ENCODE data around the gene MPST. TPM values are rescaled to one million over a fixed set of nuclear protein-coding genes. Genes with fewer than 3 reads are reported as not detected.
A peak's percentile ranks its signal among the peaks of the same experiment; 100 is the strongest.

The MPST gene
- total RNA-seq, 2 experiments from 2014 or later, result 8.5 to 9.1 TPM

DNA sequence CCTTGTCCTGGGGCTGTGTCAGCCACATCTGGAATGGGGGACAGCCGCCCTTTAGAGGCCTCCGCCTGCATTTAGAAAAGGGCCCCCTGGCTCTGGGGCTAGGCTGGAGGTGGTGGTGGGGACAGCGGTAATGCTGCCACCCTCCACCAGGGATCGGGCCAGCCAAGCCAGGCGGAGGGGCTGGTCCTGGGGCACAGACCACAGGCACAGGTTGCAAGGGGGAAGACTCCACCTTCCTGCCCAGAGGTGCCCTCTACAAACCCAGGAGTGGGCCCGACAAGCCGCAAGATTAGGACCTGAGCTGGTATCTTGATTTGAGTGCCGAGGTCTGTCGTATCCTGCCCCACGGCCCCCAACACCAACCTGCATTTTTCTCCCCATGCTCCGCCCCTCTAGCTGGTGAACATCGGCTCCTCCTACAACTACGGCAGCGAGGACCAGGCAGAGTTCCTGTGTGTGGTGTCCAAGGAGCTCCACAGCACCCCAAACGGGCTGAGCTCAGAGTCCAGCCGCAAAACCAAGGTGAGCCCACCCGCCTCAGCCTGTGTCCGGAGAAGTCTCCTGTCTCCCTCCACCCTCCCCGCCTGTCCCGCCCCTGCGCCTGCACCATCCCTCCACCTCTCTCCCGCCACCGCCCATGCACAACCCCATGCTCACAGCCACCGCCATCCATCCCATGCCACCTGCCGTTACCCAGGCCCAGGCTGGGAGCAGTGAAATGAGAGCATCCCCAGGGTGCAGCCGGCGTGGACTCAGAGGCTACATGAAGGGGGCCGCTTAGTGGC is 39.6 kb downstream of the MPST start:
- TF ChIP-seq, protein P1, sequence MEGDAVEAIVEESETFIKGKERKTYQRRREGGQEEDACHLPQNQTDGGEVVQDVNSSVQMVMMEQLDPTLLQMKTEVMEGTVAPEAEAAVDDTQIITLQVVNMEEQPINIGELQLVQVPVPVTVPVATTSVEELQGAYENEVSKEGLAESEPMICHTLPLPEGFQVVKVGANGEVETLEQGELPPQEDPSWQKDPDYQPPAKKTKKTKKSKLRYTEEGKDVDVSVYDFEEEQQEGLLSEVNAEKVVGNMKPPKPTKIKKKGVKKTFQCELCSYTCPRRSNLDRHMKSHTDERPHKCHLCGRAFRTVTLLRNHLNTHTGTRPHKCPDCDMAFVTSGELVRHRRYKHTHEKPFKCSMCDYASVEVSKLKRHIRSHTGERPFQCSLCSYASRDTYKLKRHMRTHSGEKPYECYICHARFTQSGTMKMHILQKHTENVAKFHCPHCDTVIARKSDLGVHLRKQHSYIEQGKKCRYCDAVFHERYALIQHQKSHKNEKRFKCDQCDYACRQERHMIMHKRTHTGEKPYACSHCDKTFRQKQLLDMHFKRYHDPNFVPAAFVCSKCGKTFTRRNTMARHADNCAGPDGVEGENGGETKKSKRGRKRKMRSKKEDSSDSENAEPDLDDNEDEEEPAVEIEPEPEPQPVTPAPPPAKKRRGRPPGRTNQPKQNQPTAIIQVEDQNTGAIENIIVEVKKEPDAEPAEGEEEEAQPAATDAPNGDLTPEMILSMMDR (IDR thresholded peaks at IDR 0.05), result no peak
- ATAC-seq (no peak), DNase-seq (no peak)
- Mint-ChIP-seq H3K27ac (no peak overlapping the region), H3K4me3 (no peak overlapping the region), H3K4me1 (ENCODE audit: low read depth) (peaks cover 35% of the 10 kb centered on the region), H3K9me3 (no peaks in the 10 kb centered on the region), H3K27me3 (no peaks in the 10 kb centered on the region), H3K36me3 (ENCODE audit: low read depth) (peaks cover 7% of the 10 kb centered on the region)
- ChIA-PET CTCF (no interaction called here), POLR2A (no interaction called here)
- intact Hi-C loops (cut with micrococcal nuclease), result no loop called here

GRCh38 chr22:37059876-37060449 is 40.4 kb downstream of the MPST start:
- H3K9me3 Mint-ChIP-seq, result no peaks in the 10 kb centered on the region
- H3K27ac Mint-ChIP-seq, result peak overlapping the region; percentile 34
- POLR2A ChIA-PET, result interaction anchor here (1.1 to 1.6 kb wide), 2 partner anchors 8 to 74 kb away, joined by 3 read pairs; partner anchors contain the start of gene KCTD17
- CTCF ChIA-PET, result no interaction called here
- H3K4me3 Mint-ChIP-seq, result peak overlapping the region; percentile 64
- TF ChIP-seq, protein P1 (IDR thresholded peaks at IDR 0.05), result no peak
- H3K4me1 Mint-ChIP-seq (ENCODE audit: low read depth), result peaks cover 37% of the 10 kb centered on the region
- peaks cover 11% of the 10 kb centered on the region for H3K36me3 Mint-ChIP-seq (ENCODE audit: low read depth)
- DNase-seq (peak; percentile 61), ATAC-seq (peak; percentile 66)
- H3K27me3 Mint-ChIP-seq, result no peaks in the 10 kb centered on the region
- intact Hi-C loops (cut with micrococcal nuclease), result no loop called here

- DNase-seq, result peak; percentile 91
- Mint-ChIP-seq H3K4me3 (peak overlapping the region; percentile 64), H3K27ac (peak overlapping the region; percentile 76), H3K4me1 (ENCODE audit: low read depth) (peaks cover 37% of the 10 kb centered on the region), H3K27me3 (no peaks in the 10 kb centered on the region), H3K36me3 (ENCODE audit: low read depth) (peaks cover 10% of the 10 kb centered on the region), H3K9me3 (no peaks in the 10 kb centered on the region)
- CTCF ChIA-PET, result interaction anchor here (1.0 kb wide), 1 partner anchor 10 kb away, joined by 3 read pairs; the partner anchor contains the start of gene KCTD17
- POLR2A ChIA-PET, result interaction anchor here (0.6 to 1.6 kb wide), 5 partner anchors 9 to 184 kb away, joined by 3 read pairs; partner anchors contain the start of gene KCTD17
- intact Hi-C loops (cut with micrococcal nuclease), result no loop called here
- TF ChIP-seq, protein P1 (IDR thresholded peaks at IDR 0.05), result no peak
- ATAC-seq, result peak; percentile 86
Observed at GRCh38 chr22:37060801-37061610, 41.5 kb downstream of the MPST start.

DNA sequence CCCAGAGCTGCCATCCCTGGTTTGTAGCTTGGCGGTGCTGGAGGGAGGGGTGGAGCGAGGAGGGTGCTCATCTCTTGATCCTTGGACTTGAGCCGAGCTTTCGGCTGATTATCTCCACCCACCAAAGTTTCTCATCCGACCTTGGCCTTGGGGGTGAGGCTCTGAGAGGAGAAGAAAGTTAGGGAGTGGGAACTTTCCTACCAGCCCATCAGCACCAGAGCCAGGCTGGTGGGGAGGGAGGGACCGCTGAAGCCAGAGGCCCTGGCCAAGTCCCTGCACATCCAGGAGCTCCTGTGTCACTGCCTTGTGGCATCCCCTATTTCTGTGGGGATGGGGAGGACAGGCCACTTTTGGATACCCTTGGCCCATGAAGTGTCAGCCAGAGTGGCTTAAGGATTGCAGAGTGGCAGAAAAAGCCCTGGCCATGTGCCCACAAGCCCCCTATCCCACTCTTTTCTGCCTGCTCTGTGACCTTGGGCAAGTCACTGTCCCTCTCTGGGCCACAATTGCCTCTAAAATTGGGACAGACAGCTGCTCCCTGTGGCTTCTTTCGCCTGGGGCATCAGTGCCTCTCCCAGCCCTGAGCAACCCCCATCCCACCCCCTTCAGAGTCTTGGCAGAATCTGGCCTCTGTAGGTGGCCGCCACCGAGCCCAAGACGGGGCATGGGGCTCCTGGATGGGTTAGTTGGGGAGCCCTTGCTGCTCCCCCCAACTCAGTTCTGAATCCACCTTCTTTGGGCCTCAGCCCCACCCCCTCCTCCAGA is 42.3 kb downstream of the MPST start:
- ChIA-PET CTCF (no interaction called here), POLR2A (interaction anchor here (1.0 to 1.6 kb wide), 3 partner anchors 59 to 85 kb away, joined by 3 read pairs; no protein-coding TSS in a partner anchor)
- no peak overlapping the region for H3K4me3 Mint-ChIP-seq

More for the DNA sequence above, 42.3 kb downstream of the MPST start:
- no peak for ATAC-seq
- DNase-seq, result no peak
- Mint-ChIP-seq H3K36me3 (ENCODE audit: low read depth) (peaks cover 7% of the 10 kb centered on the region), H3K27ac (no peak overlapping the region), H3K9me3 (no peaks in the 10 kb centered on the region), H3K27me3 (no peaks in the 10 kb centered on the region), H3K4me1 (ENCODE audit: low read depth) (peaks cover 37% of the 10 kb centered on the region)
- TF ChIP-seq, protein P1 (IDR thresholded peaks at IDR 0.05), result no peak
- intact Hi-C loops (cut with micrococcal nuclease), result no loop called here

Measured in activated CD8-positive, alpha-beta T cell treated with anti-CD3 and anti-CD28 coated beads for 36 hours (primary cell).